Endothelial cell of umbilical vein (primary cell): ENCODE measurements around the gene CREB3L2.

Source experiments
- EZH2 ChIP-seq: IDR thresholded peaks from 2 replicates; pipeline ENCODE4 v1.6.1; 2012; ENCODE audit warnings: borderline replicate concordance, low read depth, mild to moderate bottlenecking, moderate library complexity, low read length, inconsistent platforms; ENCODE audit not compliant: severe bottlenecking
- FOS ChIP-seq: IDR thresholded peaks from 2 replicates; pipeline ENCODE4 v1.6.1; 2011; ENCODE audit warnings: mild to moderate bottlenecking, low read length, moderate library complexity, borderline replicate concordance; ENCODE audit not compliant: insufficient read depth
- GATA2 ChIP-seq: IDR thresholded peaks from 2 replicates; pipeline ENCODE4 v1.7.0; 2011; ENCODE audit warnings: low read depth, mild to moderate bottlenecking, moderate library complexity, mixed read lengths, low read length; ENCODE audit not compliant: insufficient read length, insufficient read depth
- MYC ChIP-seq: IDR thresholded peaks from one replicate; pipeline ENCODE4 v1.6.1; 2011; ENCODE audit warnings: mild to moderate bottlenecking, low read depth, low read length
- POLR2A ChIP-seq: IDR thresholded peaks from 2 replicates; pipeline ENCODE4 v1.6.1; 2012; ENCODE audit warnings: low read depth, mild to moderate bottlenecking, control low read depth, low read length
- TF ChIP-seq, protein P1 (sequence below), 2 donors: IDR thresholded peaks; 1 replicate in 1 of 2; 2 replicates in 1 of 2; pipeline ENCODE4 v1.5.1; 2011; ENCODE audit warnings: low read length in 2 of 2, mild to moderate bottlenecking in 2 of 2, moderate library complexity in 2 of 2, control low read depth in 1 of 2, inconsistent platforms in 1 of 2, low read depth in 1 of 2; ENCODE audit not compliant: insufficient read depth in 1 of 2; ENCODE audit errors: extremely low read depth in 1 of 2
- TF ChIP-seq, protein P2 (sequence below): IDR thresholded peaks from 2 replicates; pipeline ENCODE4 v1.6.1; 2011; ENCODE audit not compliant: insufficient read depth, insufficient read length

DNA sequence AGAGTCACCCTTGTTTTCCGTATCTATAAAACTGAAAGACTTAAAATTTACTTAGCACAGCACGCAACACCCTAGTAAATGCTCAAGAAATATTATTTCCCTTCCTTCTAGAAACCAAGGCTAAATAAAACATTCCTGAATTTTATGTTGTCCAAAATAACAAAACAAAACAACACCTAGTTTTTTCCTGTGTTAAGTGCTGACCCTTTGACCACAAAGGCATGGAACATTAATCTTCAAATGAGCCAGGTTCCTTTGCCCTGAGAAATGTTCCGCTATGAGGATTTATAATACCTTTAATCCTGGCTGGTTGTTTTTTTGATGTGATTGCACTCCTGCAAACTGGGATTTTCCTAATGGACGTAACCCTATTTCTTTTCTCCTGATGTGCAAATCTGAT lies 126.1 kb downstream of the CREB3L2 start:
- TF ChIP-seq, protein P1, sequence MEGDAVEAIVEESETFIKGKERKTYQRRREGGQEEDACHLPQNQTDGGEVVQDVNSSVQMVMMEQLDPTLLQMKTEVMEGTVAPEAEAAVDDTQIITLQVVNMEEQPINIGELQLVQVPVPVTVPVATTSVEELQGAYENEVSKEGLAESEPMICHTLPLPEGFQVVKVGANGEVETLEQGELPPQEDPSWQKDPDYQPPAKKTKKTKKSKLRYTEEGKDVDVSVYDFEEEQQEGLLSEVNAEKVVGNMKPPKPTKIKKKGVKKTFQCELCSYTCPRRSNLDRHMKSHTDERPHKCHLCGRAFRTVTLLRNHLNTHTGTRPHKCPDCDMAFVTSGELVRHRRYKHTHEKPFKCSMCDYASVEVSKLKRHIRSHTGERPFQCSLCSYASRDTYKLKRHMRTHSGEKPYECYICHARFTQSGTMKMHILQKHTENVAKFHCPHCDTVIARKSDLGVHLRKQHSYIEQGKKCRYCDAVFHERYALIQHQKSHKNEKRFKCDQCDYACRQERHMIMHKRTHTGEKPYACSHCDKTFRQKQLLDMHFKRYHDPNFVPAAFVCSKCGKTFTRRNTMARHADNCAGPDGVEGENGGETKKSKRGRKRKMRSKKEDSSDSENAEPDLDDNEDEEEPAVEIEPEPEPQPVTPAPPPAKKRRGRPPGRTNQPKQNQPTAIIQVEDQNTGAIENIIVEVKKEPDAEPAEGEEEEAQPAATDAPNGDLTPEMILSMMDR (IDR thresholded peaks at IDR 0.05; ENCODE audit: extremely low read depth in 1 of 2, insufficient read depth in 1 of 2, low read depth in 1 of 2, low read length in 2 of 2), result no peak
- no peak for TF ChIP-seq EZH2
- TF ChIP-seq, protein P2, sequence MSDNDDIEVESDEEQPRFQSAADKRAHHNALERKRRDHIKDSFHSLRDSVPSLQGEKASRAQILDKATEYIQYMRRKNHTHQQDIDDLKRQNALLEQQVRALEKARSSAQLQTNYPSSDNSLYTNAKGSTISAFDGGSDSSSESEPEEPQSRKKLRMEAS, result no peak
- TF ChIP-seq POLR2A, result no peak
- no peak for TF ChIP-seq MYC
- no peak for TF ChIP-seq FOS
- TF ChIP-seq GATA2, result no peak
